Activated CD4-positive, alpha-beta T cell treated with anti-CD3 and anti-CD28 coated beads, Interleukin-2, amount 10 ng/mL, durations not matched to agents 24 days and 14 days (primary cell): Measurements from ENCODE around the gene TADA2B. TPM values are rescaled to one million over a fixed set of nuclear protein-coding genes. Genes with fewer than 3 reads are reported as not detected.
"Not testable (repeated sequence)": the region's sequence is repeated elsewhere in the genome, so short reads cannot be mapped to it uniquely, and the experiment has no call there.

Source experiments
- DNase-seq: peaks from one replicate; pipeline ENCODE4 v3.0.0; 2022
- H3K27ac Mint-ChIP-seq: one replicate; pipeline ENCODE4 v1.8.0; 2022; ENCODE audit warnings: mild to moderate bottlenecking, mixed read lengths
- H3K27me3 Mint-ChIP-seq: one replicate; pipeline ENCODE4 v1.8.0; 2022; ENCODE audit warnings: mixed read lengths
- H3K36me3 Mint-ChIP-seq: one replicate; pipeline ENCODE4 v1.8.0; 2022; ENCODE audit warnings: low read depth, mild to moderate bottlenecking, mixed read lengths
- H3K4me1 Mint-ChIP-seq: one replicate; pipeline ENCODE4 v1.8.0; 2021; ENCODE audit warnings: mixed read lengths
- H3K4me3 Mint-ChIP-seq: one replicate; pipeline ENCODE4 v1.8.0; 2022; ENCODE audit warnings: mild to moderate bottlenecking, moderate library complexity, mixed read lengths
- H3K9me3 Mint-ChIP-seq: one replicate; pipeline ENCODE4 v1.8.0; 2021; ENCODE audit warnings: mixed read lengths
- intact Hi-C: fragments of 100-400 bp; cut with micrococcal nuclease; formaldehyde crosslinking; loops from one replicate; pipeline ENCODE4 v1.15.1; 2023
- total RNA-seq: library from RNA; stranded (reverse); gene quantifications from 2 replicates; pipeline ENCODE4 v1.2.3, GENCODE V29; 2022

The TADA2B gene
- total RNA-seq, 1 donor from 2014 or later = 12.9 TPM

GRCh38 chr4:7077371-7077770 lies 34.2 kb downstream of the TADA2B start:
- intact Hi-C loops = no loop called here
- H3K36me3 Mint-ChIP-seq = no peaks in the 10 kb centered on the region
- H3K4me1 Mint-ChIP-seq = peaks cover 4% of the 10 kb centered on the region

DNA sequence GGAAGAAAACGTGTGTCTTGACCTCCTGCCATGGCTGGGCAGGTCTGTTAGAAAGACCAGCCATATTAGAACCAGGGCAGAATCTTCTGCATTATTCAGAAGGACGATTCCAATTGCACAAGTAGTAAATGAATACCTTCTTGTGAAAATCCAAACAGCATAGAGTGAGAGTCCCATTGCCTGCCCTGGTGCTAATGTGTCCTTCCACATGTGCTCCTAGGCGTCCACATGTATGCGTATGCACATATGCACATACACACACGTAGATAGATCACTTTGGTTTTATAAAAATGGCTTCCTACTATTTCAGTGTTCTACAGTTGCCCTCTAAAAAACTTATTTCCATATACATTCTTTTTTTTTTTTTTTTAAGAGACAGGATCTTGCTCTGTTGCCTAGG lies 34.9 kb downstream of the TADA2B start:
- Mint-ChIP-seq H3K4me1 (peaks cover 4% of the 10 kb centered on the region), H3K27me3 (peaks cover 33% of the 10 kb centered on the region), H3K36me3 (no peaks in the 10 kb centered on the region), H3K27ac (no peak overlapping the region), H3K9me3 (no peaks in the 10 kb centered on the region), H3K4me3 (no peak overlapping the region)
- DNase-seq = no peak
- intact Hi-C loops = no loop called here

More at GRCh38 chr4:7077371-7077770, 34.2 kb downstream of the TADA2B start:
- H3K27me3 Mint-ChIP-seq = peaks cover 32% of the 10 kb centered on the region
- no peak overlapping the region for H3K27ac Mint-ChIP-seq
- H3K9me3 Mint-ChIP-seq = no peaks in the 10 kb centered on the region
- DNase-seq = no peak
- H3K4me3 Mint-ChIP-seq = no peak overlapping the region

GRCh38 chr4:7079483-7079882 lies 36.3 kb downstream of the TADA2B start:
- H3K27ac Mint-ChIP-seq, H3K4me1 Mint-ChIP-seq, H3K4me3 Mint-ChIP-seq, H3K9me3 Mint-ChIP-seq, H3K36me3 Mint-ChIP-seq, DNase-seq, intact Hi-C loops: not testable (repeated sequence)
- H3K27me3 Mint-ChIP-seq = peaks cover 44% of the 10 kb centered on the region

DNA sequence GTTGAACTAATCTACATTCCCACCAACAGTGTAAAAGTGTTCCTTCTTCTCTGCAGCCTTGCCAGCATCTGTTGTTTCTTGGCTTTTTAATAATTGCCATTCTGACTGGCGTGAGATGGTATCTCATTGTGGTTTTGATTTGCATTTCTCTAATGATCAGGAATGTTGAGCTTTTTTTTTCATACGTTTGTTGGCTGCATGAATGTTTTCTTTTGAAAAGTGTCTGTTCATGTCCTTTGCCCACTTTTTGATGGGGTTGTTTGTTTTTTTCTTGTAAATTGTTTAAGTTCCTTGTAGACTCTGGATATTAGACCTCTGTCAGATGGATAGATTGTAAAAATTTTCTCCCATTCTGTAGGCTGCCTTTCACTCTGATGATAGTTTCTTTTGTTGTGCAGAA lies 36.7 kb downstream of the TADA2B start:
- intact Hi-C loops, H3K4me3 Mint-ChIP-seq, H3K4me1 Mint-ChIP-seq, H3K9me3 Mint-ChIP-seq, DNase-seq, H3K27ac Mint-ChIP-seq, H3K36me3 Mint-ChIP-seq: not testable (repeated sequence)
- H3K27me3 Mint-ChIP-seq = peaks cover 48% of the 10 kb centered on the region

DNA sequence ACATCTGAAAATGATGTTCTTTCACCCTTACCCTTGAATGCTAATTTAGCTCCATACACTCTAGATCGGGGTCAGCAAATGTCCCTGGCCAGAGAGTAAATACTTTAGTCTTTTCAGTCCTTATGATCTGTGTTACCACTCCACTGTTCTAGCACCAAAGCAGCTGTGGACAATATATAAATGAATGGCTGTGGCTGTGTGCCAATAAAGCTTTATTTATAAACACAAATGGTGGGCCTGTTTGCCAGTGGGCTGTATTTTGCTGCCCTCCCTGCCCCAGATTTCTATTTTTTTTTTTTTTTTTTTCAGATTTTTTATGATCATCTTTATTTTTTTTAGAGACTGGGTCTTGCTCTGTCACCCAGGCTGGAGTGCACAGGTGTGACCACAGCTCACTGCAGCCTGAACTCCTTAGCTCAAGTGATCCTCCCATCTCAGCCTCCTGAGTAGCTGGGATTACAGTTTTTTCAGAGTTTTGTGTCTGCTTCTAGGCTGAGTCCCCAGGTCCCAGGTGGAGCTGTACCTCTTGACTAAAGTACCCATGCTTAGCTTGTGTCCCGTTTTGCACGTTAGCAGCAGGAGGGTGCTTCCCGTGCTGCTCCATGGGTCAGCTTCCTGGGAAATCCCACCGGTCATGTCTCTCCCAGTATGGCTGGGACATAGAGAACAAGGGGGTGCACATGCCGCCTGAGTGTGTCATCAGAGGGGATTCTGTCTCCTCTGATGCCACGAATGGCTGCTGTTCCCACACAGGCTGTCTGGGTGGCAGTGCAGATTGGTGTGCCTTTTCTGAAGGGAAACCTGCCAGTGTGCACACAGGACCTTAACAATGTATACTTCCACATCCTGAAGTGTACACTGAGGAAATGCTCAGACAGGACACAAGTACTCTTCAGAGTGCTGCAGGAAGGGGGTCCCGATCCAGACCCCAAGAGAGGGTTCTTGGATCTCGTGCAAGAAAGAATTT lies 40.7 kb downstream of the TADA2B start:
- H3K9me3 Mint-ChIP-seq = no peaks in the 10 kb centered on the region
- peaks cover 56% of the 10 kb centered on the region for H3K27me3 Mint-ChIP-seq
- H3K4me1 Mint-ChIP-seq = peaks cover 9% of the 10 kb centered on the region
- H3K27ac Mint-ChIP-seq = no peak overlapping the region
- intact Hi-C loops = no loop called here
- peak overlapping the region; percentile 61 for H3K4me3 Mint-ChIP-seq
- DNase-seq = no peak
- no peaks in the 10 kb centered on the region for H3K36me3 Mint-ChIP-seq

DNA sequence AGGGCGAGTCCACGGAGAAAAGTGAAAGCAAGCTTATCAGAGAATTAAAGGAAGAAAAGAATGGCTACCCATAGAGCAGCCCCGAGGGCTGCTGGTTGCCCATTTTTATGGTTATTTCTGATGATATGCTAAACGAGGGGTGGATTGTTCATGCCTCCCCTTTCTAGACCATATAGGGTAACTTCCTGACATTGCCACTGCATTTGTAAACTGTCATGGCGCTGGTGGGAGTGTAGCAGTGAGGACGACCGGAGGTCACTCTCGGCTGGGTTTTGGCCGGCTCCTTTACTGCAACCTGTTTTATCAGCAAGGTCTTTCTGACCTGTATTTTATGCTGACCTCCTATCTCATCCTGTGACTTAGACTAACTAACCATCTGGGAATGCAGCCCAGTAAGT lies 41.4 kb downstream of the TADA2B start:
- Mint-ChIP-seq H3K4me3 (peak overlapping the region; percentile 61), H3K27me3 (peaks cover 58% of the 10 kb centered on the region)
- H3K4me1 Mint-ChIP-seq, intact Hi-C loops, DNase-seq, H3K9me3 Mint-ChIP-seq, H3K36me3 Mint-ChIP-seq, H3K27ac Mint-ChIP-seq: not testable (repeated sequence)

DNA sequence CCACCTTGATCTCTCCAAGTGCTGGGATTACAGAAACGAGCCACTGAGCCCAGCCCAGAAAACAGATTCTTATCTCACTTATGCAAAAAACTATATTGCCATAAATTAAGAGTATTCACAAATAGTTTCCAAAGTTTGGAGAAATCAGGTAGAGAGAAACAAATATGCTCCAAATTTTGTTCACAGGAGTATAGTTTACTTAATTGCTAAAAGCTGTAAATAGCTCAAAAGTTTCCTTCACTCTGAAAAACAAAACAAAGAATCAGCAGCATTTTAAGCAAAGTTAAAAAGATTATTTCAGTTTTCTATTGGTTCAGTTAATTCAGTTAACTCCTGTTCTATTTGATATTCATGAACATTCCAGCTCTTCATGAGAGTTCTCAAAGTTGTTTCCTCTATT lies 43.2 kb downstream of the TADA2B start:
- no peak overlapping the region for H3K27ac Mint-ChIP-seq
- DNase-seq = no peak
- intact Hi-C loops = no loop called here
- no peaks in the 10 kb centered on the region for H3K9me3 Mint-ChIP-seq
- H3K27me3 Mint-ChIP-seq = peaks cover 50% of the 10 kb centered on the region
- no peak overlapping the region for H3K4me3 Mint-ChIP-seq
- peaks cover 6% of the 10 kb centered on the region for H3K4me1 Mint-ChIP-seq
- H3K36me3 Mint-ChIP-seq = no peaks in the 10 kb centered on the region

DNA sequence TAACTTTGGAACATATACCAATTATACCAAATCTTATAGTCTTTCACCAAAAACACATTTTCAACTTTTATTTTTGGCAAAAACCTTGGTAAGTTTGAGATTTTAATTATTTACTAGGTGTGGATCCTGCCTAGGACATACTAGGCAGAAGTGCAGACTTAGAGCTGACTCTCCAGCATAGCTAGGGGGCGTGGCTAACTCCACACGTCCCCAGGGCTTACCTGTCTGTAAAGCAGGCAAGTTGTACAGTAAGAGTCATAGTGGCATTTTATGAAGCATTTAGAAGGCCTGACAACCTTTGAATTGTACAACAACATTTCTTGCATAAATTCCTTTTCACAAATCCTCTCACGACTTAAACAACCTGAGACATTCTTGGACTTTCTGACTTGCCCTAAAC lies 43.9 kb downstream of the TADA2B start:
- no peak for DNase-seq
- no peaks in the 10 kb centered on the region for H3K36me3 Mint-ChIP-seq
- H3K9me3 Mint-ChIP-seq = no peaks in the 10 kb centered on the region
- H3K4me3 Mint-ChIP-seq = no peak overlapping the region
- intact Hi-C loops = no loop called here
- peaks cover 6% of the 10 kb centered on the region for H3K4me1 Mint-ChIP-seq
- H3K27ac Mint-ChIP-seq = no peak overlapping the region
- peaks cover 48% of the 10 kb centered on the region for H3K27me3 Mint-ChIP-seq

GRCh38 chr4:7089213-7089986 lies 46.2 kb downstream of the TADA2B start:
- H3K27me3 Mint-ChIP-seq = peaks cover 40% of the 10 kb centered on the region
- intact Hi-C loops = no loop called here

GRCh38 chr4:7092026-7092425 lies 48.9 kb downstream of the TADA2B start:
- Mint-ChIP-seq H3K36me3 (no peaks in the 10 kb centered on the region), H3K9me3 (no peaks in the 10 kb centered on the region), H3K27me3 (peaks cover 37% of the 10 kb centered on the region), H3K27ac (no peak overlapping the region), H3K4me1 (no peaks in the 10 kb centered on the region), H3K4me3 (no peak overlapping the region)
- DNase-seq = no peak
- intact Hi-C loops = no loop called here

More at GRCh38 chr4:7089213-7089986, 46.2 kb downstream of the TADA2B start:
- no peaks in the 10 kb centered on the region for H3K36me3 Mint-ChIP-seq
- no peak for DNase-seq
- no peak overlapping the region for H3K4me3 Mint-ChIP-seq
- H3K27ac Mint-ChIP-seq = no peak overlapping the region
- H3K4me1 Mint-ChIP-seq = peaks cover under 1% of the 10 kb centered on the region
- H3K9me3 Mint-ChIP-seq = no peaks in the 10 kb centered on the region

- Mint-ChIP-seq H3K9me3 (no peaks in the 10 kb centered on the region), H3K27me3 (peaks cover 30% of the 10 kb centered on the region), H3K27ac (no peak overlapping the region), H3K4me3 (no peak overlapping the region), H3K36me3 (no peaks in the 10 kb centered on the region), H3K4me1 (no peaks in the 10 kb centered on the region)
- intact Hi-C loops = no loop called here
- DNase-seq = no peak
These were observed 51.7 kb downstream of the TADA2B start for GRCh38 chr4:7094916-7095315.

DNA sequence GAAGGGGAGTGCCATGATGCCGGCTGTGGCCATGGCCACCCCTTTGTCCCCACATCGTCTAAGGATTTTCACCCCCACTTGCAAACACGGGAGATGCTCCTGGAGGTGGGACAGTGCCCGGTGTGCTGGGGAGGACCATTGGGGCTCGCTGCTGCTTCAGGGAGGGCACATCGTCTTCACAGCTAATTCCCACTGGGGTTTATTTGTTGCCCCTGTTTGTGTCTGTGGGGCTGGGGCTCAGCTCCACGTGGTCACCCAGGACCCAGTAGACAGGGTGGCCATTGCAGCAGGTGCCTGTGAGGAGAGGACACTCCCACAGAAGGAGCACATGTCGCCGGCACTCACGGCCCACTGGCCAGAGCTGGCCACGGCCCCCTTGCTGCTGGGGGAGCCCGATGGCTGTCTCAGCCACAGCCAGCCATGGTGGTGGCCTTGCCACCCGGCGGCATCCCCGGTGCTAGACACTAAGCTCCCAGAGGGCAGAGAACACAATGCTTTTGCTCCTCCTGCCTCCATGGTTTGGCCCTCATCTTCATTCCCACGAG lies 52.5 kb downstream of the TADA2B start:
- intact Hi-C loops = no loop called here
- H3K27me3 Mint-ChIP-seq = peaks cover 27% of the 10 kb centered on the region
- no peak overlapping the region for H3K27ac Mint-ChIP-seq

GRCh38 chr4:7096236-7096635 lies 53.1 kb downstream of the TADA2B start:
- no peaks in the 10 kb centered on the region for H3K4me1 Mint-ChIP-seq
- no peaks in the 10 kb centered on the region for H3K36me3 Mint-ChIP-seq
- H3K9me3 Mint-ChIP-seq = no peaks in the 10 kb centered on the region
- intact Hi-C loops = no loop called here
- no peak overlapping the region for H3K27ac Mint-ChIP-seq
- no peak for DNase-seq
- H3K4me3 Mint-ChIP-seq = no peak overlapping the region
- H3K27me3 Mint-ChIP-seq = peaks cover 26% of the 10 kb centered on the region

More for the DNA sequence above, 52.5 kb downstream of the TADA2B start:
- no peak overlapping the region for H3K4me3 Mint-ChIP-seq
- H3K9me3 Mint-ChIP-seq = no peaks in the 10 kb centered on the region
- no peak for DNase-seq
- H3K4me1 Mint-ChIP-seq = no peaks in the 10 kb centered on the region
- no peaks in the 10 kb centered on the region for H3K36me3 Mint-ChIP-seq
